ENCODE measurements around the gene JDP2.

Gene JDP2

GRCh38 chr14:75449696-75450095, 21.9 kb downstream of the JDP2 start:
- H3K9me3 ChIP-seq (ENCODE audit: control insufficient read depth, insufficient read depth, low read depth, low read length): no peaks in the 10 kb centered on the region
- TF ChIP-seq SP2 (tag by site-specific recombination; IDR thresholded peaks at IDR 0.05): no peak
- TF ChIP-seq ZBTB1 (tag by site-specific recombination; IDR thresholded peaks at IDR 0.05): no peak
- TF ChIP-seq, protein P1, sequence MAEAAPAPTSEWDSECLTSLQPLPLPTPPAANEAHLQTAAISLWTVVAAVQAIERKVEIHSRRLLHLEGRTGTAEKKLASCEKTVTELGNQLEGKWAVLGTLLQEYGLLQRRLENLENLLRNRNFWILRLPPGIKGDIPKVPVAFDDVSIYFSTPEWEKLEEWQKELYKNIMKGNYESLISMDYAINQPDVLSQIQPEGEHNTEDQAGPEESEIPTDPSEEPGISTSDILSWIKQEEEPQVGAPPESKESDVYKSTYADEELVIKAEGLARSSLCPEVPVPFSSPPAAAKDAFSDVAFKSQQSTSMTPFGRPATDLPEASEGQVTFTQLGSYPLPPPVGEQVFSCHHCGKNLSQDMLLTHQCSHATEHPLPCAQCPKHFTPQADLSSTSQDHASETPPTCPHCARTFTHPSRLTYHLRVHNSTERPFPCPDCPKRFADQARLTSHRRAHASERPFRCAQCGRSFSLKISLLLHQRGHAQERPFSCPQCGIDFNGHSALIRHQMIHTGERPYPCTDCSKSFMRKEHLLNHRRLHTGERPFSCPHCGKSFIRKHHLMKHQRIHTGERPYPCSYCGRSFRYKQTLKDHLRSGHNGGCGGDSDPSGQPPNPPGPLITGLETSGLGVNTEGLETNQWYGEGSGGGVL (tag by site-specific recombination; IDR thresholded peaks at IDR 0.05): no peak
- no peak for TF ChIP-seq ZNF112 (tag by site-specific recombination; IDR thresholded peaks at IDR 0.05)
- no peak for TF ChIP-seq ZNF654 (tag by site-specific recombination; IDR thresholded peaks at IDR 0.05; ENCODE audit: low read depth)
- TF ChIP-seq ZNF2 (tag by site-specific recombination; IDR thresholded peaks at IDR 0.05): no peak
- no peak for TF ChIP-seq PRDM6 (tag by site-specific recombination; IDR thresholded peaks at IDR 0.05)
- no peak for TF ChIP-seq ZNF302 (tag by site-specific recombination; IDR thresholded peaks at IDR 0.05; ENCODE audit: low read depth)
- TF ChIP-seq ZBTB8A (tag by site-specific recombination; IDR thresholded peaks at IDR 0.05): no peak
- TF ChIP-seq ZNF184 (tag by site-specific recombination; IDR thresholded peaks at IDR 0.05): no peak
- no peak for TF ChIP-seq ZNF433 (tag by site-specific recombination; IDR thresholded peaks at IDR 0.05; ENCODE audit: low read depth)
- no peak for TF ChIP-seq ZBTB11 (tag by site-specific recombination; conservative IDR thresholded peaks at IDR 0.05; ENCODE audit: low read depth)
- no peak for TF ChIP-seq ZNF629 (tag by site-specific recombination; IDR thresholded peaks at IDR 0.05)
- no peak for TF ChIP-seq ZNF544 (tag by site-specific recombination; IDR thresholded peaks at IDR 0.05)
- no peak for TF ChIP-seq ZNF48 (tag by site-specific recombination; IDR thresholded peaks at IDR 0.05)
- TF ChIP-seq ZBTB49 (tag by site-specific recombination; IDR thresholded peaks at IDR 0.05; ENCODE audit: low read depth): no peak
- TF ChIP-seq ZNF558 (tag by site-specific recombination; IDR thresholded peaks at IDR 0.05): no peak
- no peak for TF ChIP-seq ZNF19 (tag by site-specific recombination; IDR thresholded peaks at IDR 0.05; ENCODE audit: low read depth)
- TF ChIP-seq ZEB2 (tag by site-specific recombination; IDR thresholded peaks at IDR 0.05): no peak
- CTCF ChIA-PET: no interaction called here
- POLR2A ChIA-PET: no interaction called here
- H3K4me1 ChIP-seq (ENCODE audit: control insufficient read depth, insufficient read depth, low read length): no peaks in the 10 kb centered on the region
- H3K36me3 ChIP-seq (ENCODE audit: control insufficient read depth in 2 of 2, insufficient read depth in 1 of 2, low read length in 2 of 2): no peaks in the 10 kb centered on the region
- no peak overlapping the region for H3K4me3 ChIP-seq (ENCODE audit: low read depth, low read length)
- no peak overlapping the region for H3K27ac ChIP-seq (ENCODE audit: extremely low read depth, low read depth, low read length)

All from HEK293 (cell line).